Loucy (cell line): ENCODE data around the gene KLHDC4.
"Not testable (repeated sequence)": the region's sequence is repeated elsewhere in the genome, so short reads cannot be mapped to it uniquely, and the experiment has no call there.

Experiments used
- H2AFZ ChIP-seq: fragments of 200-600 bp; sonication (generic); 2 replicates; pipeline ENCODE4 v1.6.0; 2016; ENCODE audit warnings: antibody characterized with exemption, mild to moderate bottlenecking, low read length, moderate library complexity
- H3F3A ChIP-seq: fragments of 200-600 bp; 2 replicates; pipeline ENCODE4 v1.6.0; 2016; ENCODE audit warnings: antibody characterized with exemption, low read depth, mild to moderate bottlenecking
- H3K27me3 ChIP-seq: fragments of 200-600 bp; sonication (generic); 2 replicates; pipeline ENCODE4 v1.6.1; 2014; ENCODE audit warnings: low read length, mild to moderate bottlenecking; ENCODE audit not compliant: insufficient read depth, poor library complexity, severe bottlenecking
- H3K36me3 ChIP-seq: fragments of 200-600 bp; sonication (generic); 2 replicates; pipeline ENCODE4 v1.6.1; 2016; ENCODE audit warnings: low read length; ENCODE audit not compliant: insufficient read depth
- H3K4me1 ChIP-seq: fragments of 200-600 bp; sonication (generic); 2 replicates; pipeline ENCODE4 v1.5.1; 2014; ENCODE audit warnings: low read length, mild to moderate bottlenecking; ENCODE audit not compliant: insufficient read depth, poor library complexity, severe bottlenecking
- H3K4me2 ChIP-seq: fragments of 200-600 bp; sonication (generic); 2 replicates; pipeline ENCODE4 v1.6.0; 2014; ENCODE audit warnings: antibody characterized with exemption, low read length, low read depth, mild to moderate bottlenecking; ENCODE audit not compliant: poor library complexity, severe bottlenecking
- H3K4me3 ChIP-seq: fragments of 200-600 bp; sonication (generic); 2 replicates; pipeline ENCODE4 v1.5.1; 2014; ENCODE audit warnings: low read length, mild to moderate bottlenecking, mixed read lengths; ENCODE audit not compliant: poor library complexity, severe bottlenecking
- H3K79me2 ChIP-seq: fragments of 200-600 bp; sonication (generic); 2 replicates; pipeline ENCODE4 v1.6.1; 2014; ENCODE audit warnings: low read length; ENCODE audit not compliant: insufficient read depth
- H3K9ac ChIP-seq: fragments of 200-600 bp; sonication (generic); 2 replicates; pipeline ENCODE4 v1.6.0; 2014; ENCODE audit warnings: mild to moderate bottlenecking, low read depth, low read length, moderate library complexity; ENCODE audit not compliant: poor library complexity, severe bottlenecking
- H3K9me2 ChIP-seq: fragments of 200-600 bp; sonication (generic); replicated peaks from 2 replicates; pipeline ENCODE4 v1.6.1; 2016; ENCODE audit warnings: low read depth, low read length, mixed read lengths
- H3K9me3 ChIP-seq: fragments of 200-600 bp; sonication (generic); 2 replicates; pipeline ENCODE4 v1.6.1; 2014; ENCODE audit warnings: mild to moderate bottlenecking, antibody characterized with exemption, low read length, low read depth; ENCODE audit not compliant: insufficient read depth
- H4K20me1 ChIP-seq: fragments of 200-600 bp; sonication (generic); 2 replicates; pipeline ENCODE4 v1.6.0; 2014; ENCODE audit warnings: antibody characterized with exemption, low read length, mild to moderate bottlenecking; ENCODE audit not compliant: insufficient read depth, poor library complexity, severe bottlenecking
- EZH2phosphoT487 ChIP-seq: fragments of 200-600 bp; IDR thresholded peaks from 2 replicates; pipeline ENCODE4 v1.6.1; 2018; ENCODE audit warnings: antibody characterized with exemption, mild to moderate bottlenecking, moderate library complexity, borderline replicate concordance
- TF ChIP-seq, protein P1 (sequence below): fragments of 200-600 bp; sonication (generic); conservative IDR thresholded peaks from 2 replicates; pipeline ENCODE4 v1.5.1; 2014; ENCODE audit warnings: mild to moderate bottlenecking, antibody characterized with exemption, low read length

Gene KLHDC4

DNA sequence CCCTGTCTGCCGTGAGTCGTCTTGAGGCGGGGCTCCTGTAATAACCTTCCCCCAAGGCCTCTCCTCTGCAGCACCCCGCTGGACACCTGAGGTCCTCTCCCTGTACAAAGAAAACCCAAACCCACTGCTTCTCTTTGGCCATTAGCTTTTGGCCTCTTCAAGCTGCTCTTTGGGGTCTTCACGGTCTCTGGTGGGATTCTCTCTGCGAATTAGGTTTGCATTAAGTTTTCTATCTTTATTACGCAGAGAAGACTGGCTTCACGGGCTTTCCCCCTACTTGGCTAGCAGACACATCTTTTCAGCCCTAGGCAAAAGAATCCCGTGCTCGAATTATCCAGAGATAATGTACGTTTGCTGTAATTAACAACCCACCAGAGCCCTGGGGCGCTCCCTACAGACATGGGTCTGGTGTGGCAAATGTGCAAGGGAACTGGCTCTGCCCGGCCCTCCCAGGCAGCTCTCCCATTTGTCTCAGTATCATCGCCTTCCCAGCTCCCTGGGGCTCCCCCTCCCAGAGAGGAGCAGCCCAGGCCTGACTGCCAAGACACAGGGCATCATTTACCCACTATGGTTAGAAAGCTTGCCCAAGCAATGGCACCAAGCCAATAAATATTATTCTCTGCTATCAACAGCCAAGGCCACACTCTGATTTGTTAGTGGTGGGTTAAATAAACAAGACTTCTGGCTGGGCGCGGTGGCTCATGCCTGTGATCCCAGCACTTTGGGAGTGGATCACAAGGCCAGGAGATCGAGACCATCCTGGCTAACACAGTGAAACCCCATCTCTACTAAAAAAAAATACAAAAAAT lies 24.7 kb upstream of the KLHDC4 start:
- Histone ChIP-seq H2AFZ (no peak overlapping the region), H3K9me3 (no peaks in the 10 kb centered on the region), H4K20me1 (no peaks in the 10 kb centered on the region), H3F3A (no peaks in the 10 kb centered on the region), H3K36me3 (no peaks in the 10 kb centered on the region), H3K27me3 (no peaks in the 10 kb centered on the region), H3K4me1 (no peaks in the 10 kb centered on the region), H3K4me3 (no peak overlapping the region), H3K4me2 (no peak overlapping the region), H3K79me2 (no peaks in the 10 kb centered on the region), H3K9ac (no peak overlapping the region), H3K9me2 (no peaks in the 10 kb centered on the region)
- TF ChIP-seq, protein P1, sequence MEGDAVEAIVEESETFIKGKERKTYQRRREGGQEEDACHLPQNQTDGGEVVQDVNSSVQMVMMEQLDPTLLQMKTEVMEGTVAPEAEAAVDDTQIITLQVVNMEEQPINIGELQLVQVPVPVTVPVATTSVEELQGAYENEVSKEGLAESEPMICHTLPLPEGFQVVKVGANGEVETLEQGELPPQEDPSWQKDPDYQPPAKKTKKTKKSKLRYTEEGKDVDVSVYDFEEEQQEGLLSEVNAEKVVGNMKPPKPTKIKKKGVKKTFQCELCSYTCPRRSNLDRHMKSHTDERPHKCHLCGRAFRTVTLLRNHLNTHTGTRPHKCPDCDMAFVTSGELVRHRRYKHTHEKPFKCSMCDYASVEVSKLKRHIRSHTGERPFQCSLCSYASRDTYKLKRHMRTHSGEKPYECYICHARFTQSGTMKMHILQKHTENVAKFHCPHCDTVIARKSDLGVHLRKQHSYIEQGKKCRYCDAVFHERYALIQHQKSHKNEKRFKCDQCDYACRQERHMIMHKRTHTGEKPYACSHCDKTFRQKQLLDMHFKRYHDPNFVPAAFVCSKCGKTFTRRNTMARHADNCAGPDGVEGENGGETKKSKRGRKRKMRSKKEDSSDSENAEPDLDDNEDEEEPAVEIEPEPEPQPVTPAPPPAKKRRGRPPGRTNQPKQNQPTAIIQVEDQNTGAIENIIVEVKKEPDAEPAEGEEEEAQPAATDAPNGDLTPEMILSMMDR, result no peak
- TF ChIP-seq EZH2phosphoT487, result no peak

DNA sequence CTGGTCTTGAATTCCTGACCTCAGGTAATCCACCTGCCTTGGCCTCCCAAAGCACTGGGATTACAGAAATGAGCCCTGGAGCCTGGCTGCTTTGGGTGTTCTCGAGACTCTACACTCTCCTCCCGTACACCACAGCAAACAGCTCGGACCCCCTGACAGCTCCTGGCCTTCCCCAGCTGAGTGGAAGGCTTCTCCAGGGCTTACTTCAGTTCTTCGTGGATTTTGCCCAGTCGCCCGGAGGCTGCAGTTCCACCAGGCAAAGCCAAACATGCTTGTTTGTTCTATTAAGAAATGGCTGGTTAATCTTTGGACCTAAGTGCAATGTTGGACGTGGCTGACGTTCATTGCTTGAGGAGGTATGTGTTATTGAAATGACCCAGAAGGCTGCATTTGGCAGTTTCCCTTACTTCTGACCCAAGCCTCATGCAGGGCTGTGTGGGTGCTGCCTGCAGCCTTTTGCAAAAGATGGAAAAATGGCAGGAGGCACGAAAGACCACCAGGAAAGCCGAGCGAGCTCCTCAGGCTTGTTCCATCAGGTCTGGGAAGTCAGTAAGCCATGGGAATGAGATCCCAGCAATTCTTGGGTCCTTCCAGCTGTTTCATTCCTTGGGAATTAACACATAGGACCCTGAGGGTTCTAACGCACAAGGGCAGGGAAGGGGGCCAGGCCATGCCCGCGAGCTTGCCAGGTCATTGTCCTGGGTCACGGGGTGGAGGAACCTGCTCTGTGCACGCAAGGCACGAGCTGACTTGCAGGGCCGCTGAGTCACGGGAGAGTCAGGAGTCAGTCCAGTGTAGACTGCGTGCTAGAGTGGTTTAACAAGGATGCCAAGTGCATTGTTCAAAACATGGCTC lies 23.9 kb upstream of the KLHDC4 start:
- no peak overlapping the region for H2AFZ ChIP-seq

DNA sequence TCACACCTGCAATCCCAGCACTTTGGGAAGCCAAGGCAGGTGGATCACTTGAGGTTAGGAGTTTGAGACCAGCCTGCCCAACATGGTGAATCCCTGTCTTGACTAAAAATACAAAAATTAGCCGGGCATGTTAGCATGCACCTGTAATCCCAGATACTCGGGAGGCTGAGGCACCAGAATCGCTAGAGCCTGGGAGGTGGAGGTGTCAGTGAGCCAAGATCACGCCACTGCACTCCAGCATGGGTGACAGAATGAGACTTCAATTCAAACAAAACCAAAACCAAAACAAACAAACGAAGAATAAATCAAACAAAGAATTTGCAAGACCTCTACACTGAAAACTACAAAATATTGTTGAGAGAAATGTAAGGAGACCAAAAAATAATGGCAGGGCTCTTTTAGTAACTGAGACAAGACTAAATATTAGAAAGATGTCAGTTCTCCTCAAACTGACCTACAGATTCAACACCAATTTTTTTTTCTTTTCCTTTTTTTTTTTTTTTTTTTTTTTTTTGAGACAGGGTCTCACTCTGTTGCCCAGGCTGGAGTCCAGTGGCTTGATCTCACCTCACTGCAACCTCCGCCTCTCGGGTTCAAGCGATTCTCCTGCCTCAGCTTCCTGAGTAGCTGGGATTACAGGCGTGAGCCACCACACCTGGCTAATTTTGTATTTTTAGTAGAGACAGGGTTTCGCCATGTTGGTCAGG lies 23.1 kb upstream of the KLHDC4 start:
- H3K4me2 ChIP-seq, H3K27me3 ChIP-seq, H3K36me3 ChIP-seq, H3K9me3 ChIP-seq, H3K4me3 ChIP-seq, H3K4me1 ChIP-seq, H3K9ac ChIP-seq, H3F3A ChIP-seq, H2AFZ ChIP-seq, H3K9me2 ChIP-seq, H4K20me1 ChIP-seq, H3K79me2 ChIP-seq: not testable (repeated sequence)

More for the DNA sequence above, 23.9 kb upstream of the KLHDC4 start:
- no peaks in the 10 kb centered on the region for H4K20me1 ChIP-seq
- no peaks in the 10 kb centered on the region for H3K27me3 ChIP-seq
- H3K9me2 ChIP-seq, result no peaks in the 10 kb centered on the region
- no peak overlapping the region for H3K4me2 ChIP-seq
- no peaks in the 10 kb centered on the region for H3K79me2 ChIP-seq
- no peak for TF ChIP-seq EZH2phosphoT487
- TF ChIP-seq, protein P1, result no peak
- H3K4me3 ChIP-seq, result no peak overlapping the region
- H3K36me3 ChIP-seq, result no peaks in the 10 kb centered on the region
- no peaks in the 10 kb centered on the region for H3K9me3 ChIP-seq
- no peak overlapping the region for H3K9ac ChIP-seq
- H3F3A ChIP-seq, result no peaks in the 10 kb centered on the region
- H3K4me1 ChIP-seq, result no peaks in the 10 kb centered on the region

DNA sequence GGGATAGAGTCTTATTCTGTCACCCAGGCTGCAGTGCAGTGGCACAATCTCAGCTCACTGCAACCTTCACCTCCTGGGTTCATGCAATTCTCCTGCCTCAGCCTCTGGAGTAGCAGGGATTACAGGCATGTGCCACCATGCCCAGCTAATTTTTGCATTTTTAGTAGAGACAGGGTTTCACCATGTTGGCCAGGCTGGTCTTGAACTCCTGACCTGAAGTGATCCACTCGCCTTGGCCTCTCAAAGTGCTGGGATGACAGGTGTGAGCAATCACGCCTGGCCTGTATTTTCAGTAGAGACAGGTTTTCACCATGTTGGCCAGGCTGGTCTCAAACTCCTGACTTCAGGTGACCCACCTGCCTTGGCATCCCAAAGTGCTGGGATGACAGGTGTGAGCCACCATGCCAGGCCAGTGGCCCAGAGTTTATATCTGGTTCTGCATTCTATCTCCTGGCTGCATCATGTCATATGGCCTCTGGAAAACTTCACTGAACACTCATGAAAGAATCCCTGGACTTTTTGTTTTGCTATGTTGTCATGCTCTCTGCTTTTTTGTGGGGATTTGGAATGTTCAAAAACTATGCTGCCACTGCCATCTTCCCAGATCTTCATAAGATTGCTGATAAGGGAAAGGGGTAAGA lies 21.8 kb upstream of the KLHDC4 start:
- not testable (repeated sequence) for H3K9ac ChIP-seq, H4K20me1 ChIP-seq, H3K9me3 ChIP-seq, H3K4me1 ChIP-seq, H3K9me2 ChIP-seq, H3K27me3 ChIP-seq, H3K4me2 ChIP-seq, H3K79me2 ChIP-seq, H3K4me3 ChIP-seq, H3K36me3 ChIP-seq, H2AFZ ChIP-seq, H3F3A ChIP-seq
